ENCODE measurements around the gene PKN3. TPM values are rescaled to one million over a fixed set of nuclear protein-coding genes. Genes with fewer than 3 reads are reported as not detected.
"Not testable (repeated sequence)": the region's sequence is repeated elsewhere in the genome, so short reads cannot be mapped to it uniquely, and the experiment has no call there.

Gene PKN3
- 2.5 TPM for total RNA-seq

- peak; percentile 71 for ATAC-seq
Observed at GRCh38 chr9:128702445-128702948, at the start of gene PKN3. TSS of gene PKN3 (plus strand) at chr9:128702503. CDS start at chr9:128702916, 413 bp downstream.

DNA sequence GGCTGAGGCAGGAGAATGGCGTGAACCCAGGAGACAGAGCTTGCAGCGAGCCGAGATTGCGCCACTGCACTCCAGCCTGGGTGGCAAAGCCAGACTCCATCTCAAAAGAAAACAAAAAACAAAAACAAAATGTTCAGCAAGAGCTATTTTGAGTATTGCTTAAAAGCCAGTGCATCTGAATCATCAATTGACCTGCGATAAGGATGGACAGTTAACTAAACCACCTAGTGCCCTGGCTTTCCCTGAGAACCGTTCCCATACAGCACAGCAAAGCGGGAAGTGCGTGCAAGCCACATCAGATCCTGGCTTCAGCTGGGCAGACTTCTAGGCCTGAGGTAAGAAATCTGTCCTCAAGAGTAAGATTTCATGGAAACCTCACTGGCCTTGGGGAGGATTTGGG lies 48.4 kb upstream of the PKN3 start:
- no peak for ATAC-seq

DNA sequence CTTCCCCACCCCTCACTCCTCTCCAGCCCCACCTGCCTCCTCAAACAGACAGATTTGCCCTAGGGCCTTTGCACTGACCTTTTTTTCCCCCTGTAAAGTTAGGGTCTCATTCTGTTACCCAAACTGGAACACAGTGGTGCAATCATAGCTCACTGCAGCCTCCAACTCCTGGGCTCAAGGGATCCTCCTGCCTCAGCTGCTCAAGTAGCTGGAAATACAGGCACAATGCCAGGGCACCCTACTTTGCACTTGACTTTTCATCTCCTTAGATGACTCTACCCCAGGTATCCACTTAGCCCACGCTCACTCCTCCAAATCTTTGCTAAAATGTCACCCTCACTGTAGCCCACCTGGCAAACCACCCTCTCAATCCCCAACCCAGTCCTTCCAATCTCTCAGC lies 47.8 kb upstream of the PKN3 start:
- no peak for ATAC-seq

GRCh38 chr9:128656416-128657343 lies 45.6 kb upstream of the PKN3 start, which contains the start of gene DYNC2I2:
TSS of gene DYNC2I2 (minus strand) at chr9:128656847. CDS start at chr9:128656726, 121 bp downstream.
- ATAC-seq = peak; percentile 91

DNA sequence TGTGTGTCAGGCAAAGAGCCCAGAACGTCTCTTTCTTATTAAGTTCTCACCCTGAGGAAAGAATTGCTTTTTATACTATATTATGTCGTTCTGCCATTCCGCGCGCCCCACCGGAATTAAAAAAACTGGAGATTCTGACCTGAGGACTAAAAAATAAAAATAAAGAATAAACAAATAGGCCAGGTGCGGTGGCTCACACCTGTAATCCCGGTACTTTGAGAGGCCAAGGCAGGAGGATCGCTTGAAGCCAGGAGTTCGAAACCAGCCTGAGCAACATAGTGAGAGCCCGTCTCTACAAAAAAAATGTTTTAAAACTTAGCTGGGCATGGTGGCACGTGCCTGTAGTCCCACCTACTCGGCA lies 45.0 kb upstream of the PKN3 start:
- ATAC-seq = no peak

- no peak for ATAC-seq
Observed at GRCh38 chr9:128657796-128658195, 44.5 kb upstream of the PKN3 start.

GRCh38 chr9:128666481-128666941 lies 35.8 kb upstream of the PKN3 start:
- not testable (repeated sequence) for ATAC-seq

- ATAC-seq = no peak
Observed at GRCh38 chr9:128669786-128670185, 32.5 kb upstream of the PKN3 start.

DNA sequence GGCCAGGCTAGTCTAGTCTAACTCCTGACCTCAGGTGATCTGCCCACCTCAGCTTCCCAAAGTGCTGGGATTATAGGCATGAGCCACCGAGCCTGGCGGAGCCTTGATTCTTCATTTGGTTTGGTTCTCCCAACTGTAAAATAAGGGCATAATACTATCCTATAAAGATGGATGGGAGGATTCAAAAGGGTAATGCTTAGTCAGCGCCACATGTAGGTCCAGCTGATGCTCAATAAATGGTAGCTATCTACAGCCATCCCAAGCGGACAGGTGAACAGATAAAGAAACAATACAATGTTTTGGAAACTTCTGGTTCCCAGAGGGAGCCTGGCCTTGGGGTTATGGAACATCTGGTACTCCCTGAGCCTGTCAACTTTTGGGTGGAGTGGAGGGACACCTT lies 26.9 kb upstream of the PKN3 start:
- no peak for ATAC-seq

GRCh38 chr9:128677794-128678193 lies 24.5 kb upstream of the PKN3 start:
- ATAC-seq = no peak

DNA sequence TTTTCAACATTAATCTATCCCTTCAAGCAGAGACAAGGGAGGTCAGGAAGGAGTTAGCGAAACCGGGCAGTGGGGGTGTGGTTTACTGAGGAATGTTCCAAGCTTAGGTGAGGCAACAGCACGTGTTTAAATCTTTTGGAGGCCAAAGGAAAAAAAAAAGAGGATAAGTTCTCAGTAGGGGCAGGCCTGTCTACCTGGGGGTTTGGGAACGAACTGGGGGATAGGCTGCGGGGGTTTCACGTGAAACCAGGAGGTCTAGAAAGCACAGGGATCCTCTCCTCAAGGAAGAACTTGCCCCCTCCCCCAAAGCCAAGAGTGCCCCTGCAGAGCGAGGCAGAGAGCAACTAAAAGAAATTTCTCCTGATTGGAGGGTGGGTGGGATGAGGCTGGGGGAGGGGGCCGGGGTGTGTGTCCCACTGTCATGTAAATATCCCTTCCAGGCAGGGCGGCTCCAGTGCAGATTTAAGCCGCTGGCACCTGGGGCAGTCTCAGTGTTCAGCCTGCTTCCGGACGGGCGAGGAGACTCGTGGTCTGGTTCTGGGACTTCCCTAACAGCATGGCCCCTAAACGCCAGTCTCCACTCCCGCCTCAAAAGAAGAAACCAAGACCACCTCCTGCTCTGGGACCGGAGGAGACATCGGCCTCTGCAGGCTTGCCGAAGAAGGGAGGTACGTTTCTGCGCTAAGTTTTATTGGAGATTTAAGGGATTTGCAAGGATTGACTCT lies 18.8 kb upstream of the PKN3 start:
- ATAC-seq = peak; percentile 70

GRCh38 chr9:128684065-128684324 lies 18.3 kb upstream of the PKN3 start:
- no peak for ATAC-seq

GRCh38 chr9:128684325-128685199 lies 17.7 kb upstream of the PKN3 start:
- peak; percentile 79 for ATAC-seq

DNA sequence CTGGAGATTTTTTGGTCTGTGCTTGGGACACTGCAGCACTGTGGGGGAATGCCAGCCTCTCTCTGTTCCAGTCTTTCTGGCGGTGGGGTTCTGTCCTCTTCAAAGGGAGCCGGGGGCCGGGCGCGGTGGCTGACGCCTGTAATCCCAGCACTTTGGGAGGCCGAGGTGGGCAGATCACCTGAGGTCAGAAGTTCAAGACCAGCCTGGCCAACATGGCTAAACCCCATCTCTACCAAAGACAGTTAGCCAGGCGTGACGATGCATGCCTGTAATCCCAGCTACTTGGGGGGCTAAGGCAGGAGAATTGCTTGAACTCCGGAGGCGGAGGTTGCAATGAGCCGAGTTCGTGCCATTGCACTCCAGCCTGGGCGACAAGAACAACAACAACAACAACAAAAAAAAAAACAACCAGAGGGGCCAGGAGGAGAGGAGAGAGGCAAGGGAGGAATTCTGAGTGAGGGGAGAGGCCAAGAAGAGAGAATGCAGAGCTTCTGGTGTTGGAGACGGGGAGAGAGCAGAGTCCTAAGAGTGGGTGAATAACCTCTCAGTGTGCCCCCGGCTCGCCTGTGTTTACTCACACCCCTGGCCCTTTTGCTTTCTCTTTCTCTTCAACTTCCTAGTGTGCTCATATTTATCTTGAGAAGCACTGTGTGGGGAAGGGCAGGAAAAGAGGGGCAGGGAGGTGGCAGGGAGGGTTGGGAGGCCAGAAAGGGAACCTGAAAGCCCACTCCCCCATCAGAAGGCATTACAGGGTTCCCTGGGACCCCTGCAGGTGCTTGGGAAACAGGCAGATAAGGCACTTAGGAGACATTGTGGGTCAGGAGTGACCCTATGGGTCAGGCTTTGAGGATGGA lies 16.4 kb upstream of the PKN3 start:
- no peak for ATAC-seq

GRCh38 chr9:128687453-128687852 lies 14.8 kb upstream of the PKN3 start:
- ATAC-seq = no peak

DNA sequence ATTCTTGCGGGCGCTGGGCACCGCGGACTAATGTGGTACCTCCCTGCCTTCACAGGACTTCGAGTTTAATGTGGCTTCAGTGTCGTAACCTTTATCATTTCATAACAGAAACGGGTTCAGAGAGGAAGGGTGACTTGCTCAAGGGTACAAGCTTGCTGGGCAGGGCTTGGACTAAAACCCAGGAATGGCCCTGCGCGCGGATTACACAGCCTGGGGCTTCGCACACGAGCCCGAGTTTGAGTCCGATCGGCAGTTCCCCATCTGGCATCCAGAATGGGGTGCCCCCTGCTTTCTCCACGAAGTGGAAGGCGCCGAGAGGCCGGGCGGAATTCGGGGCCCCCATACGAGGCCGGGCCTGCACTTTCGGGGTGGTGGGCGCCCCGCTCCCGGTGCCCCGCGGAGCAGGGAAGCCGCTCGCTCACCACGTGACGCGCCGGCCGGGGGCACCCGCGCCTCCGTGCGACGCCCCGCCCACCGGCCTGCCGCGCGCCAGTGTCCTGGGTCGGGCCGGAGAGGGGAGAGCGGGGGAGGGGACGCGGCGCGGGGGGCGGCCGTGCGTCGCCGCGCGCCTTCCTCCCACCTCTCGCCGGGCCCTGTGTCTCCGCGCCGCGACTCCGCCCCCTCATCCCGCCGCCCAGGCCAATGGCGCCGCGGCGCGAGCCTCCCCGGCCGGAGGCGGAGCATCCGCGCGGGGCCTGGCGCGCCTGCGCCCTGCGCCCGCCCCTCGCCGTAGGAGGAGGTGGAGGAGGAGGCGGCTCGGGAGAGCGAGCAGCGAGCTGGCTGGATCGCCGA lies 13.6 kb upstream of the PKN3 start, which contains the start of gene SET:
TSS of gene SET (plus strand) at position 722 of the 792 bp plus-strand sequence. CDS start 361 bp downstream, outside the sequence.
- peak; percentile 85 for ATAC-seq

DNA sequence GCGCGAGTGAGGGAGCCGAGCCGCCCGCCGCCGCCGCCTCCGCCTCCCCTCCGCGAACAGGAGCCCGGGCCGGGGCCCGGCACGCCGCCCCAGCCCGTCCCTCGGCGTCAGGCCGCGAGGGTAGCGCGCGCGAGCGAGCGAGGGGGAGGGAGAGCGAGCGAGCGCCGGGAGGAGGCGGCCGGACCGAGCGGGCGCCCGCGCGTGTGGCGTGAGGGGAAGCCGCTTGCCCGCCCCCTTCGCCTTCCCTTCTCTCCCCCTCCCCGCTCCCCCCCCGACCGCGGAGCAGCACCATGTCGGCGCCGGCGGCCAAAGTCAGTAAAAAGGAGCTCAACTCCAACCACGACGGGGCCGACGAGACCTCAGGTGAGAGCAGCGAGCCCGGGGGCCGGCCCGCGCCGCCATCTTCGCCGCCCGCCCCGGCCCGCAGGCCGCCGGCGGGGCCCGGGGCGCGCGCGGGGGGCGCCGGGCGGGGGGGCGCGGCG lies 13.0 kb upstream of the PKN3 start:
- ATAC-seq = no peak

DNA sequence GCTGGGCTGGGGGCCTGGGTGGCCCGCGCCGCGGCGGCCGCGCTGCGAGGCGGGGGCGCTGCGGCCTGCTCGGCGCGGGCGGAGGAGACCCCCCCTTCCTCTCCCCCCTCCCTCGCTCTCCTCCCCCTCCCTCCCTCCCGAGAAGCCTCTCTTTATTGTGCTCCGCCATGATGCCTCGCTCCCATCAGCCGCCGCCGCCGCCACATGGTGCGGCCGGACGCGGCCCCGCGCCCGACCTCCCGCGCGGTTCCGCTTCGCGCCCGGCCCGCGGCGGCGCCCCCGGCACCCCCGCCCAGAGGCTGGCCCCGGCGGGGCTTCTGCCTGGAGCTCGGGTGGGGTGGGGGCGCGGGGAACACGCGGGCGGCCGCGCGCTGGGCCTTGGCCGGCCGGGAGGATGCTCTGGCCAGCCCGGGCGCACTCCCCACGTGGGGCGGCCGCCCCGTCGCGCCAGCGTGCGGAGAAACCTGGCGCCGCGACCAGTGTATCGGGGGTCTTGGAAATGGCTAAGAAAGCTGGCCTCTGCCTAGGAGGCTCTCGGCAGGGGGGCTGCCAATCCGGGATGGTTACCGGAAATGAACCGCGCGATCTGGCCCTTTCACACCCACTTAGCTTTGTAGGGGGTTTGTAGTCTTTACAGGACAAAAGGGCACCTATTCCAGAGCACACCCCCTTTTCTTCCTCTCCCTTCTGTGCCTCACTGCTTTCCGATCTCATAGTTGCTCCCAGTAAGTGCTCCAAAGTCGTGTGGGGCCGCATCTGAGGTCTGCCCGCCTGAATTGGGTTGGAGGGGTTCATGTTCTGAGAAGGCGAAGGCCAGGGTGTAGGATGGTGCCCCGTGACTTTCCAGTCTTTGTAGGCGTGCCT lies 12.3 kb upstream of the PKN3 start:
- ATAC-seq = no peak

DNA sequence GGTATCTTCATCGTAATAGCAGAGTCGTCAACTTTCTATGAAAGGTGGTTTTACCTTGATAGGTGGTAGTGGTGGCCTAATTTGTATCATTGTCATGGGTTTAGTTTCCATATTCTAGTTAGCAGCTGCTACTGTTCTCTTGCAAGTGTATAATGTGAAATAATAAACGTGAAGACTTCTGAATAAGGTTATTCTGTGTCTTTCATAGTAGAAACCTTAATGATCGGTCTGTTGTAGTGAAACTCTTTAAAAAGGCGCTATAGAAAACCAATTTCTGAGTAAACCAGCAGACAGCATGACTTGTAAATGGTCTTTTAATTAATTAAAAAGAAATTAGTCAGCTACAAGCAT lies 11.6 kb upstream of the PKN3 start:
- ATAC-seq = no peak

DNA sequence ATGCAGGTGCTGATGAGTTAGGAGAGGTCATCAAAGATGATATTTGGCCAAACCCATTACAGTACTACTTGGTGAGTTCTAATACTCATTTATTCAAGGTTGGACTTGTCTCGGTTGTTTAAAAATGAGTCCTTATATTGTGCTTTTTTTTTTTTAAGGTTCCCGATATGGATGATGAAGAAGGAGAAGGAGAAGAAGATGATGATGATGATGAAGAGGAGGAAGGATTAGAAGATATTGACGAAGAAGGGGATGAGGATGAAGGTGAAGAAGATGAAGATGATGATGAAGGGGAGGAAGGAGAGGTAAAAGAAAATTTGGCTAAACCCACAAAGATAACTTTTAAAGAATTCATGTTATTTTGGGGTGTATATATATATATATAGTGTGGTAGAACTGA lies 8.6 kb upstream of the PKN3 start:
- ATAC-seq = not testable (repeated sequence)
